Gastroesophageal sphincter (tissue), 4 donors: Measurements from ENCODE around the gene ARL4D. TPM values are rescaled to one million over a fixed set of nuclear protein-coding genes. Genes with fewer than 3 reads are reported as not detected.
A peak's percentile ranks its signal among the peaks of the same experiment; 100 is the strongest.

Source experiments
- ATAC-seq: fragments of 150-250 bp; one replicate; pipeline ENCODE4 v1.9.1; 2016; ENCODE audit warnings: mild to moderate bottlenecking, moderate library complexity
- H3K27ac ChIP-seq, 4 donors: fragments of 200-600 bp; sonication (generic) in 3 of 4; 1 replicate in 3 of 4; 2 replicates in 1 of 4; pipeline ENCODE4 v1.5.1; 2016 to 2019
- H3K27me3 ChIP-seq: fragments of 200-600 bp; sonication (generic); one replicate; pipeline ENCODE4 v1.5.1; 2019
- H3K36me3 ChIP-seq, 2 donors: fragments of 200-600 bp; sonication (generic); one replicate each; pipeline ENCODE4 v1.5.1; 2019; ENCODE audit warnings: control low read depth in 1 of 2
- H3K4me1 ChIP-seq, 3 donors: fragments of 200-600 bp; sonication (generic); 1 replicate in 2 of 3; 2 replicates in 1 of 3; pipeline ENCODE4 v1.5.1; 2016 to 2019; ENCODE audit warnings: control low read depth in 2 of 3
- H3K4me3 ChIP-seq, 2 donors: fragments of 200-600 bp; sonication (generic); one replicate each; pipeline ENCODE4 v1.5.1; 2019; ENCODE audit warnings: mild to moderate bottlenecking in 1 of 2, moderate library complexity in 1 of 2
- H3K9me3 ChIP-seq, 3 donors: fragments of 200-600 bp; sonication (generic); one replicate each; pipeline ENCODE4 v1.5.1; 2017 to 2019; ENCODE audit warnings: control low read depth in 2 of 3
- CTCF ChIP-seq, 4 experiments: fragments of 200-600 bp in 2 of 4; fragments of 450-650 bp in 2 of 4; sonication (generic) in 1 of 4; IDR thresholded peaks; one replicate each; pipeline ENCODE4 v1.5.1; 2017 to 2019; ENCODE audit warnings: antibody characterized with exemption in 4 of 4, mild to moderate bottlenecking in 2 of 4, moderate library complexity in 2 of 4
- EP300 ChIP-seq: sonication (generic); formaldehyde crosslinking; IDR thresholded peaks from one replicate; pipeline ENCODE4 v1.6.1; 2017; ENCODE audit warnings: antibody characterized with exemption, mild to moderate bottlenecking
- POLR2A ChIP-seq, 2 donors: fragments of 450-650 bp; IDR thresholded peaks; one replicate each; pipeline ENCODE4 v1.6.1; 2017; ENCODE audit warnings: antibody characterized with exemption in 2 of 2, mild to moderate bottlenecking in 2 of 2, moderate library complexity in 1 of 2
- POLR2AphosphoS5 ChIP-seq: sonication (generic); formaldehyde crosslinking; IDR thresholded peaks from one replicate; pipeline ENCODE4 v1.6.1; 2017; ENCODE audit warnings: antibody characterized with exemption
- WGBS, 2 donors: methylation state at CpG; one replicate each; pipeline ENCODE4 v1.1.5; 2018; ENCODE audit warnings: low coverage in 1 of 2; 5-methylcytosine and 5-hydroxymethylcytosine counted together
- total RNA-seq, 4 donors: library from RNA; depleted of rRNA; stranded (reverse); fragments of >200 nt; gene quantifications; one replicate each; pipeline ENCODE4 v1.1.0, GENCODE V29; 2016

ARL4D gene
- total RNA-seq, 4 donors from 2014 or later, result 18.2 to 35.8 (median 20.2) TPM

GRCh38 chr17:43410557-43411368 lies 12.0 kb downstream of the ARL4D start:
- 45% methylated on average over 4 of the region's 6 CpGs; no CpG with 5 or more reads in 1 of the 2 donors for WGBS, 2 donors
- Histone ChIP-seq H3K27me3 (no peaks in the 10 kb centered on the region), H3K36me3 (no peaks in the 10 kb centered on the region), H3K27ac (peak overlapping the region in 3 of 4 donors; percentile 32 to 50 (median 43)), H3K4me1 (peaks cover 0 to 32% (median 11%) of the 10 kb centered on the region in 3 donors), H3K9me3 (no peaks in the 10 kb centered on the region), H3K4me3 (no peak overlapping the region)
- TF ChIP-seq EP300 (no peak), CTCF (IDR thresholded peaks at IDR 0.05) (no peak)
- ATAC-seq, result peak; percentile 19

- H3K4me1 ChIP-seq, result peaks cover 0 to 34% (median 11%) of the 10 kb centered on the region in 3 donors
- TF ChIP-seq POLR2A (IDR thresholded peaks at IDR 0.05), result no peak
- no peak for TF ChIP-seq CTCF (IDR thresholded peaks at IDR 0.05)
- no peak for TF ChIP-seq POLR2AphosphoS5
- no peak for TF ChIP-seq EP300
- no peaks in the 10 kb centered on the region for H3K27me3 ChIP-seq
- ATAC-seq, result no peak
- H3K4me3 ChIP-seq, result no peak overlapping the region
- peak overlapping the region in 2 of 4 donors; percentile 11 to 20 for H3K27ac ChIP-seq
- H3K36me3 ChIP-seq, result no peaks in the 10 kb centered on the region
- H3K9me3 ChIP-seq, result no peaks in the 10 kb centered on the region
These were observed 12.5 kb downstream of the ARL4D start for GRCh38 chr17:43411369-43411677.

GRCh38 chr17:43411749-43412148 lies 13.0 kb downstream of the ARL4D start:
- Histone ChIP-seq H3K27me3 (no peaks in the 10 kb centered on the region), H3K9me3 (no peaks in the 10 kb centered on the region), H3K36me3 (no peaks in the 10 kb centered on the region), H3K4me3 (no peak overlapping the region), H3K27ac (peak overlapping the region in 1 of 4 donors; percentile 11), H3K4me1 (peaks cover 0 to 36% (median 11%) of the 10 kb centered on the region in 3 donors)
- WGBS, 2 donors, result 38 to 76% methylated on average over 4 to 6 of the region's 6 CpGs
- TF ChIP-seq POLR2AphosphoS5 (no peak), POLR2A (IDR thresholded peaks at IDR 0.05) (no peak), EP300 (no peak)
- ATAC-seq, result no peak

GRCh38 chr17:43412166-43412565 lies 13.4 kb downstream of the ARL4D start:
- WGBS, 2 donors, result 80 to 87% methylated on average over 1 of the region's 1 CpG
- ATAC-seq, result no peak
- peaks cover 4 to 36% (median 15%) of the 10 kb centered on the region in 3 donors for H3K4me1 ChIP-seq
- no peak overlapping the region for H3K27ac ChIP-seq
- no peak overlapping the region for H3K4me3 ChIP-seq
- H3K27me3 ChIP-seq, result no peaks in the 10 kb centered on the region
- no peaks in the 10 kb centered on the region for H3K9me3 ChIP-seq
- no peaks in the 10 kb centered on the region for H3K36me3 ChIP-seq
- no peak for TF ChIP-seq POLR2A (IDR thresholded peaks at IDR 0.05)
- TF ChIP-seq CTCF (IDR thresholded peaks at IDR 0.05), result no peak
- TF ChIP-seq POLR2AphosphoS5, result no peak
- TF ChIP-seq EP300, result no peak

- ATAC-seq, result peak; percentile 90
- Histone ChIP-seq H3K27ac (peak overlapping the region; percentile 84 to 91 (median 88)), H3K27me3 (no peaks in the 10 kb centered on the region), H3K4me1 (peaks cover 14 to 41% (median 24%) of the 10 kb centered on the region in 3 donors), H3K4me3 (peak overlapping the region in 1 of 2 donors; percentile 12), H3K36me3 (no peaks in the 10 kb centered on the region), H3K9me3 (no peaks in the 10 kb centered on the region)
- TF ChIP-seq POLR2A (IDR thresholded peaks at IDR 0.05) (no peak), CTCF (IDR thresholded peaks at IDR 0.05) (no peak), EP300 (no peak), POLR2AphosphoS5 (peak; percentile 65)
- 13 to 21% methylated on average over 3 to 11 of the region's 13 CpGs for WGBS, 2 donors
These were observed 18.5 kb downstream of the ARL4D start for GRCh38 chr17:43416998-43417890.
